ENCODE measurements around the gene NLRC5. TPM values are rescaled to one million over a fixed set of nuclear protein-coding genes. Genes with fewer than 3 reads are reported as not detected.
"Not testable (repeated sequence)": the region's sequence is repeated elsewhere in the genome, so short reads cannot be mapped to it uniquely, and the experiment has no call there.

The NLRC5 gene
- total RNA-seq, 6 experiments from 2014 or later: 18.2 to 26.2 (median 21.7) TPM

- no peaks in the 10 kb centered on the region for H3K9me3 Mint-ChIP-seq
- peaks cover 28% of the 10 kb centered on the region for H3K36me3 Mint-ChIP-seq (ENCODE audit: low read depth)
- no peak for TF ChIP-seq CTCF (IDR thresholded peaks at IDR 0.05)
- peak; percentile 88 for DNase-seq
- peaks cover 38% of the 10 kb centered on the region for H3K4me1 Mint-ChIP-seq (ENCODE audit: low read depth)
- peak overlapping the region; percentile 99 for H3K27ac Mint-ChIP-seq
- H3K27me3 Mint-ChIP-seq (ENCODE audit: insufficient read depth): peaks cover 5% of the 10 kb centered on the region
- H3K4me3 Mint-ChIP-seq: peak overlapping the region; percentile 41; the same call in 1 of the 2 replicates
These were observed 11.1 kb downstream of the NLRC5 start for GRCh38 chr16:57000271-57001025.

- Mint-ChIP-seq H3K36me3 (ENCODE audit: low read depth) (peaks cover 28% of the 10 kb centered on the region), H3K27me3 (ENCODE audit: insufficient read depth) (peaks cover 5% of the 10 kb centered on the region), H3K4me1 (ENCODE audit: low read depth) (peaks cover 38% of the 10 kb centered on the region), H3K4me3 (0 out of 2 replicates have a peak overlapping the region, but pooled peaks have one; percentile 42), H3K9me3 (no peaks in the 10 kb centered on the region), H3K27ac (peak overlapping the region; percentile 99)
- no peak for DNase-seq
- TF ChIP-seq CTCF (IDR thresholded peaks at IDR 0.05): no peak
These were observed 11.8 kb downstream of the NLRC5 start for GRCh38 chr16:57001026-57001679.

GRCh38 chr16:57003439-57004386 lies 14.4 kb downstream of the NLRC5 start:
- Mint-ChIP-seq H3K27me3 (ENCODE audit: insufficient read depth) (peaks cover 5% of the 10 kb centered on the region), H3K36me3 (ENCODE audit: low read depth) (peaks cover 28% of the 10 kb centered on the region), H3K27ac (peak overlapping the region; percentile 47), H3K4me1 (ENCODE audit: low read depth) (peaks cover 46% of the 10 kb centered on the region), H3K4me3 (no peak overlapping the region), H3K9me3 (no peaks in the 10 kb centered on the region)
- no peak for DNase-seq
- no peak for TF ChIP-seq CTCF (IDR thresholded peaks at IDR 0.05)

- TF ChIP-seq CTCF (IDR thresholded peaks at IDR 0.05): no peak
- Mint-ChIP-seq H3K4me3 (no peak overlapping the region), H3K4me1 (ENCODE audit: low read depth) (peaks cover 39% of the 10 kb centered on the region), H3K36me3 (ENCODE audit: low read depth) (peaks cover 28% of the 10 kb centered on the region), H3K27ac (no peak overlapping the region; the same call in 1 of the 2 replicates), H3K9me3 (no peaks in the 10 kb centered on the region), H3K27me3 (ENCODE audit: insufficient read depth) (peaks cover 5% of the 10 kb centered on the region)
- no peak for DNase-seq
These were observed 15.3 kb downstream of the NLRC5 start for GRCh38 chr16:57004387-57005250.

GRCh38 chr16:57005597-57005996 lies 16.2 kb downstream of the NLRC5 start:
- H3K27ac Mint-ChIP-seq; H3K4me3 Mint-ChIP-seq; DNase-seq; H3K27me3 Mint-ChIP-seq (ENCODE audit: insufficient read depth); H3K9me3 Mint-ChIP-seq: not testable (repeated sequence)
- peaks cover 36% of the 10 kb centered on the region for H3K4me1 Mint-ChIP-seq (ENCODE audit: low read depth)
- peaks cover 30% of the 10 kb centered on the region for H3K36me3 Mint-ChIP-seq (ENCODE audit: low read depth)

Data from HFFc6 (cell line).